ENCODE results near the gene PRSS22.
"Not testable (repeated sequence)": the region's sequence is repeated elsewhere in the genome, so short reads cannot be mapped to it uniquely, and the experiment has no call there.

PRSS22 gene, protein sequence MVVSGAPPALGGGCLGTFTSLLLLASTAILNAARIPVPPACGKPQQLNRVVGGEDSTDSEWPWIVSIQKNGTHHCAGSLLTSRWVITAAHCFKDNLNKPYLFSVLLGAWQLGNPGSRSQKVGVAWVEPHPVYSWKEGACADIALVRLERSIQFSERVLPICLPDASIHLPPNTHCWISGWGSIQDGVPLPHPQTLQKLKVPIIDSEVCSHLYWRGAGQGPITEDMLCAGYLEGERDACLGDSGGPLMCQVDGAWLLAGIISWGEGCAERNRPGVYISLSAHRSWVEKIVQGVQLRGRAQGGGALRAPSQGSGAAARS

DNA sequence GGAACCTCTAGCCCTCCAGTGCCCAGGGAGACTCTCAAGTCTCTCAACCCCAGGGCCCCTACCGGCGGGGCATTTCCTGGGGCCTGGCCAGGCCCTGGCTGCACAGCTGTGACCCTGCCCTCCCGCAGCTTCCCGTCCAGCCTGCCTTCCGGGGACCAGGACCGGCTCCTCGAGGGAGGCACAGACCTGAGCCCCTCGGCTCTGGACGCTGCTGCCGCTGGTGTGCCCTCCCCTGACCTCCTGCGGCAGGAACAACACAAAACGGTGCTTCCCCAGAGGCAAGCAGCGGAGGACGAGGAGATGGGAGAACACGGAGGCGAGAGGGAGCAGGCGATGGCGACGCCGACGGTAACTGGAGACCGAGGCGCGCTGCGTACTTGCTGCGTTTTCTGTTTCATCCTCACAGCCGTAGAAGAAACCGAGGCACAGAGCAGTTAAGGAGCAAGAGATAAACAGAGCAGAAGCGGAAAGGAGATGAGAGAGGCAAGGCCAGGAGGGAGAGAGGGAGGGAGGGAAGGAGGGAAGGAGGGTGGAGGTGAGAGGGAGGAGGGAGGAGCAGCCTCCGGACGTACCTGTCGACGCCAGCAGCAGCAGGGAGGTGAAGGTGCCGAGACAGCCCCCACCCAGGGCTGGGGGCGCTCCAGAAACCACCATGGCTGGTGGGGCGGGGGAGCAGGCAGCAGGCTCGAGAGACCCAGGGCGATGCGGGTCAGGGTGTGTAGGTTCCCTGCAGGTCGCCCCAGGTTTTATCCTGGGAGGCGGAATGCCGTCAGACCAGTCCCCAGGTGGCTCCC, at the start of gene PRSS22:
Gene PRSS22, minus strand, starts transcription at position 720 of the 794 bp plus-strand sequence. Its CDS starts 66 bp downstream, at position 654.
- no peak for DNase-seq

DNA sequence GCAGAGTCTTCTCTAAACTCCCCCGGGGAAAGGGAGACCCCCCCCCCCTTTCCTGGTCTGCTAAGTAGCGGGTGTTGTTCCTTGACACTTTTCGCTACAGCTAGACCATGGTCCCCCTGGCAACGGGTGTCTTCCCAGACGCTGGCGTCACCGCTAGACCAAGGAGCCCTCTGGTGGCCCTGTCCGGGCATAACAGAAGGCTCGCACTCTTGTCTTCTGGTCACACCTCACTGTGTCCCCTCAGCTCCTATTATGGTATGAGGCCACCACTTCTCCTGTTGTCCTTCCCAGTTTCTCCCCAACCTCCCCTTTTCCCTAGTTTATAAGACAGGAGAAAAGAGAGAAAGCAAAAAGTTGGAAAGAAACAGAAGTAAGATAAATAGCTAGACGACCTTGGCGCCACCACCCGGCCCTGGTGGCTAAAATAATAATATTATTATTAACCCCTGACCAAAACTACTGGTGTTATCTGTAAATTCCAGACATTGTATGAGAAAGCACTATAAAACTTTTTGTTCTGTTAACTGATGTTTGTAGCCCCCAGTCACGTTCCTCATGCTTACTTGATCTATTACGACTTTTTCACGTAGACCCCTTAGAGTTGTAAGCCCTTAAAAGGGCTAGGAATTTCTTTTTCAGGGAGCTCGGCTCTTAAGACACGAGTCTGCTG, 49.2 kb upstream of the PRSS22 start:
- DNase-seq, result not testable (repeated sequence)

DNA sequence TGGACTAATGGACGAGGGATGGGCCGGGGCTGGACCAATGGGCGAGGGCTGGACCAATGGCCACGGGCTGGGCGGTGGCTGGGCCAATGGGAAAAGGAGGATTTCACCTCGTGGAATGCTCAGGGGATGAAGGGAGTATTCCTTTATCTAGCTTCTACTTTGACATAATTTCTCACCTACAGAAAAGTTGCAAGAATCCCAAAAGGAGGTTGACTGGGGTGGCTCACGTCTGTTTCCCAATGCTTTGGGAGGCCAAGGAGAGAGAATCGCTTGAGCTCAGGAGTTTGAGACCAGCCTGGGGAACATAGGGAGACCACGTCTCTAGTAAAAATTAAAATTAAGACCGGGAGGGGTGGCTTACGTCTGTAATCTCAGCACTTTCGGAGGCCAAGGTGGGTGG, 48.0 kb upstream of the PRSS22 start:
- no peak for DNase-seq

DNA sequence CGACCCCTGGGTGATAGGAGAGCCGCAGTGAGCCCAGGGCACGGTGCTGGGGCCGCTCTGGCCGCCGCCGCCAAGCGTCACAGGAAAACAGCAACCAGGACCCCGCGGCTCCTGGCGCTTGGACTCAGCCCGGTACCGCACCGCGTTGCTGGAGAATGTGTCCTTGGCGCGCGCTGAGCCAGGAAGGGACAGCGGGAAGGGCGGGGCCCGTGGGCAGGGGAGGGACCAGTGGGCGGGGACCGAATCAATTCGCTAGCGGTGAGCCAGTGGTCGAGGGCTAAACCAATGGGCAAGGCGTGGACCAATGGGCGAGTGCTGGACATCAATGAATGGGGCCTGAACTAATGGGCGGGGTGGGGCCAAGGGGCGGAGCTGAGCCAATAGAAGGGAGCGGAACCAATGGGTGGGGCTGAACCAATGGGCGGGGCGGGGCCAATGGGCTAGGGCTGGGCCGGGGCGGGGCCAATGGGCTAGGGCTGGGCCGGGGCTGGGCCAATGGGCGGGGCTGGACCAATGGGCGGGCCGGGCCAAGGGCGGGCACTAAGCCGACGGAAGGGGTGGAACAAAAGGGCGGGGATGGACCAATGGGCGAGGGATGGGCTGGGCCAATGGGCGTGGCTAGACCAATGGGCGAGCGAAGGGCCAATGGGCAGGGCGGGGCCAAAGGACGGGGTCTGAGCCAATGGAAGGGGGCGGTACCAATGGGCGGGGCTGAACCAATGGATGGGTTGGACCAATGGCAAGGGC, 47.4 kb upstream of the PRSS22 start:
- DNase-seq, result peak; percentile 95

DNA sequence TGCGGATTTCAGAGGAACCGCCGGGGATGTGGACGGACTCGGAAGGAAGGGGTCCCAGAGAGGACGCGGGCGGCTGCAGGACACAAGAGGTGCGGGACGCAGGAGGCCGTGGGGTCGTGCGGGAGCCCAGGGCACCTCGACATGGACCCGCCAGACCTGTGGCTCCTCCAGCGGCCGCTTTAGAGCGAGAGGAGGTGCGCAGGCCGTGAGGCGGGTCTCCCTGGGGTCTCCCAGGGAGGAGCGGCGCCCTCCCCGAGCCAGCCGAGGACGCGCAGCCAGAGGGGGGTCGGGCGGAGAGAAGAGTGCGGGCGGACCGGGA, 46.9 kb upstream of the PRSS22 start:
- DNase-seq, result no peak

DNA sequence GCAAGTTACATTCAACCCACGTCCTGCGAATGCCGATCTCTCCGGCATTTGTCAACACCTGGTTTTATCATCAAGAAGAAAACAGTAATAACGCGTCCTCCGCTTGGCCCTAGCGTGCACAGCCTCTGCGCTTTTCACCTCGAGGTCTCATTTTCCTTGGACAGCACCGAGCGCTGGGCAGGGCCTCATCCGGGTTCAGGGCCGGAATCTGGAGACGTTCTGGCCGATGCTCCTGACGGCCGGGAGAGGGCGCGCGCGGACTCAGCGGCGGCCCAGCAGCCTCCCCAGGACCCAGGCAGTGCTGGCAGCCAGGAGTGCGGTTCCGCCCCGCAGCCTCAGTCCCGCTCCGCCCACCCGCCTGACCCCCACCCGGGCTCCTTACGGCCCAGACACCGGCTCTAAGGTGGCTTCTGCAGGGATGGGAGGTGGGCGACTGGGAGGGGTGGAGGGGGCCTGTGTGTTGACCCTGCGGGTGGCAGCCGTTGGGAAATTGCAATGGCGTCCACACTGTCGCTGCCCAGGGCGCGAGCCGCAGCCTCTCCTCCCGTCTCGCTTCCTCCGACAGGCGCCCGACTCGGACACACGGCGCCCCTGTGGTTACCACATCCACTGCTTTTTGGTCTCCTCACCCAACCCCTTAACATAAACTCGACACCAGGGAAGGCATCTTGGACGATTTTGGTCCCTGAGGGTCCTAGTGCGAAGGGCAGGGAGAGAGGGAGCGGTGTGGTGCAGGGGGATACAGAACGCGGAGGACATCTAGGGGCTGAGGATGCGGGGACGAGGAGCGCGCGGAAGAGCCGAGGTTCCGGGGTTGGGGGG, 46.3 kb upstream of the PRSS22 start:
- peak; percentile 89 for DNase-seq

DNA sequence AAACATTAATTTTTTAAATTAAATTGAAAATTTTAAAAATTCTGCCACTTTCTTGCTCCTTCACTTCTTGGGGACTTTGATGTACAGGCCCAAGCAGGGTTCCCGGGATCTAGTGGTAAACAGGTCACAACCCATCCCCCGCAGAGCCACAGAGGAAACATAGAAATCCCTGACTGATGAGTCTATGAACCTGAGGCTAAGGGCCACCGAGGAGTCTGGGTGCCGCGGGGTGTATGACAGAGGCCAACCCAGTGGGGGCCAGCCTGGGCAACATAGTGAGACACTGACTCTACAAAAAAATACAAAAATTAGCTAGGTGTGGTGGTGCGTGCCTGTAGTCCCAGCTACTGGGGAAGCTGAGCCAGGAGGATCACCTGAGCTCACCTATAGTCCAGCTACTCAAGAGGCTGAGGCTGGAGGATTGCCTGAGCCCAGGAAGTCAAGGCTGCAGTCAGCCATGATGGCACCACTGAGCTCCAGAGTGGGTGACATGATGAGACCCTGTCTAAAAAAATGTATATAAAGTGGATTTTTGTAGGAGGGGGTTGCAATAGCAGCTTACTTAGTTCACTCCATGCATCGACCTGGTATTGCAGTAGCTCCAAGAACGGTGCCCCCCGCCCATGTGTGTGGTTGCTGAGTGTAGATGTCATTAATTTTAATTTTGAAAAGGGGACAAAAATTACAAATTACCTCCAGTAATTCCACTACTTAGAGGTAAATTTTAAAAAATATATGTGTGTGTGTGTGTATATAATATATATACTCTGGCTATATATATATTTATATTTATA, 44.6 kb upstream of the PRSS22 start:
- DNase-seq, result no peak

DNA sequence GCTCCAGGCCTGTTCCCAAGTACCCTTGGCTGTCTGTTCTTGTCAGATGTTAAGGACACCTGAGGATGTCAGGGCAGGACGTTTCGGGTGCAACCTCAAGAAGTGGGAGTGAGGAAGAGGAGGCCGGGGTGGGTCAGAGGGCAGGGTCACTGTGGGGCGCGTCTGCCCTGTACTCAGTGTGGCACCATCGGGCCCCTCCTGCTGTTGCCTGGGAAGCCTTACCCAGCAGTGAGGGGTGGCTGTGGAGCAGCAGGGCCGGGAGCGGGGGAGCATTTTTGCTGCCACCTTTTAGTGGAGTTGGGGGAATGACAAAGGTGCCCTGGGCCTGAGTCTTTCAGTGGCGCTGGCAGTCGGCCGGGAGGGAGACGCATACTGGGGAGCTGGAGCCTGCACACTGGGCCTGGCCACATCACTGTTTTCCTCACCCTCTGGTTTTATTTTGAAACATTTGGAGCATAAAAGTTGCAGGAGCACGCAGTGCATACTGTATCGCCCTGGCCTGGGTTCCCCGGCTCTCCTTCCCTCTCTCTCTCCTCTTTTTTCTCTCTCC, 42.6 kb upstream of the PRSS22 start:
- DNase-seq, result no peak

DNA sequence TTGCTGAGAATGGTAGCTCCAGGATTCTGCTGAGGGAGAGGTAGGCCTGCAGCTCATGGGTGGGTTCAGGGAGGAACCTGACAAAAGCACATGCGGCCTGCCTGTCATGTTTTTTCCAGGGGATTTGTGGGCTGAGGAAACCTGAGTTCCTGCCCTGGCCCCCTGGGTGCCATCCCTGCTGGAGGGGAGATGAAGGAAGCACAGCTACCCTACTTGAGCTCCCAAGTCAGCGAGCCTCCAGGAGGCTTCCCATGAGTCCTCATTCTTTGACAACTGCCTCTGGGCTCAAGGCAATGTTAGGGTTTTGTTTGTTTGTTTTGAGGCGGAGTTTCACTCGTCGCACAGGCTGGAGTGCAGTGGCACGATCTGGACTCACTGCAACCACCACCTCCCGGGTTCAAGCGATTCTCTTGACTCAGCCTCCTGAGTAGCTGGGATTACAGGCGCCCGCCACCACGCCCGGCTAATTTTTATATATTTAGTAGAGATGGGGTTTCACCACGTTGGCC, 41.6 kb upstream of the PRSS22 start:
- DNase-seq, result no peak

DNA sequence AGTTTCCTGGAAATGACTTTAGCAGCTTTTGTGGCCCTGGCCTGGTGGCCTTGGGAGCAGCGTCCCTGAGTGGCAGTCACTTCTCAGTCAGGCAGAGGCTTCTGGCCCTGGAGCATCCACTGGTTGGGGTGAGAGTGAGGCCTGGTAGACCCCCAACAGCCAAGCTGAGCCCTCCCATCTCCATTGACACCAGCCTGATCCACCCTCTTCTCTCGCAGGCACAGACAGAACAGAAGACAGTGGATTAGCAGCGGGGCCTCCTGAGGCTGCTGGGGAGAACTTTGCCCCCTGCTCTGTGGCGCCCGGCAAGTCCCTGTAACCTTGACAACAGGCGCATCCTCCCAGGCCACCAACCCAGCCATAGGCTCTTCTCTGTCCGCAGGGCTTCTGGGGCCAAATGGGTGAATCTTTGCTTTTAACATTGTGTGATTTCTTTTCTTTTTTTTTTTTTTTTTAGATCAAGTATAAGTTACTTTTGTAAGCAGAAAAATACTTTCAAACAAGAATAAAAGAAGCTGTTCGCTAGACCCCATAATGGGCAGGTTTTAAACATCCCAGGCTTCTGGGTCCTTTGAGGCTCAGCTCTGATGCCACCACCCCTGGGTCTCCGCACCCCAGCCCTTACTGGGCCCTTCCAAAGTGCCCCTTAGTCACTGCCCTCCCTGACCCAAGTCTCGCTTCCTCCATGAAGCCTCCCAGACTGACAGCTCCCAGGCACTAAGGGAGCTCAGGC, 41.0 kb upstream of the PRSS22 start:
- DNase-seq, result no peak

DNA sequence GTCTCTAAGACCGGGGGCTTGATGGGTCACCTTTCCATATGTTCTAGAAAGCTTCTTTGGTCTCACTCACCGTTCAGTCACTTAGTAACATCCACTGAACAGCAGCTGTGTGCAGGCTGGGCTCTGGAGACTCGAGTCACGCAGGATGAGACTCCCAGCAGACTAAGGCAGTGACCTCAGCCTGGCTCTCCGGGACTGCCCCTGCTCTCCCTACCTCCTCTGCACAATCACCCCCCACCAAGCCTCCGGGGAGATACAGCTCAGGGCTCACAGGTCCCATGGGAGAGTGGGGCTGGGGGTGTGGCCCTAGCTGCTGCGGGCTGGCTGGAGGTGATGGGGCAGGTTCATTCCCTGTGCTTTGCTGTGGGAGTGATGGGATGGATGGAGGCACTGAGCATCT, 39.1 kb upstream of the PRSS22 start:
- no peak for DNase-seq

DNA sequence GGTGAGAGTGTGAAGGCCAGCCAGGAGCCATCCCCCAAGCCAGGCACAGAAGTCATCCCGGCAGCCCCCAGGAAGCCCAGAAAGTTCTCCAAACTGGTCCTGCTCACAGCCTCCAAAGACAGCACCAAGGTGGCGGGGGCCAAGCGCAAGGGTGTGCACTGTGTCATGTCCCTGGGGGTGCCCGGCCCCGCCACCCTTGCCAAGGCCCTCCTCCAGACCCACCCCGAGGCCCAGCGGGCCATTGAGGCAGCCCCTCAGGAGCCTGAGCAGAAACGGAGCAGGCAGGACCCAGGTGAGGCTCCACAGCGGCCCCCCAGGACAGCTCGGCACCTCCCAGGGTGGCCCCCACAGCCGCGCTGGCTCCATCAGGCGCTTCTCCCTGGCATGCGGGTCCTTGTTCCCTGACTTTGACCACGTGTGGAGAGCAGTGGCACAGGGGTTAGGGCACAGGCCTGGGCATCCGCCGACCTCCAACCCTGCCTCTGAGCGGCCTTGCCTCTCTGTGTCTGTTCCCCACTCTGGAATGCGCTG, 38.6 kb upstream of the PRSS22 start:
- DNase-seq, result no peak

DNA sequence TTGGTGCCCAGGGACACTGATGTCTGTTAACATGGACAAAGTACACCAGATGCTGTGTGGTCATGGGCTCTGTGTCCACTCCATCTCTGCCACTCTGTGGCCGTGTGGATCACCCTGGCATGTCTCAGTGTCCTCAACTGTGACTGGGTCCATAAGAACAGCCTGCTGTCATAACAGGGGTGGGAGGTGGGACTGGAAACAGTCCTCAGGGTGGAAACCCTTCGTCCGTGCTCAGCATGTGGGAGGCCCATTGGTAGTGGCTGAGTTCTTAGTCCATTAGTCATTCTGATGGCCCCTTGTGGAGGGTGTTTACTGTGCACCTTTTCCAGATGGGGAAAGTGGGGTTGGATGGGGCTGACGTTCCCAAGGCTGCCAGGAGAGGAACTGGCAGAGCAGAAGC, 37.8 kb upstream of the PRSS22 start:
- DNase-seq, result no peak

DNA sequence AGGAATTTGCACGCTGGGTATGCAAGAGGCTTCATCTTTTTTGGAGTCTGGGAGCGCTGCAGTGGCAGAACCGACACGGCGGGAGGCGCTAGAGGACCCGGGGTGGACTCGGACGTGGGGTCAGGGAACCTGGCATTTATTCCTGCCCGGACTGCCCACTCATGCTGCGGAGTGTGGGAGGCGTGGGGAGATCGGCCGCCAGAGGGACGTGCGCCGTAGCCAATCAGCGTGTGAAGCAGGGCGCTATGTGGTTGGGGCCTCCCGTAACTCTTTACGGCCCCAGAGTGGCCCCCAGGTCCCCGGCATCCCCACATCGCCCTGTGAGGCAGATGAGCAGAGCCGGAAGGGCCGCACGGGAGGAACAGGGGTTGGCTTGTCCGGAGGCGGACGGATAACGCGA, 36.3 kb upstream of the PRSS22 start:
- DNase-seq, result no peak

DNA sequence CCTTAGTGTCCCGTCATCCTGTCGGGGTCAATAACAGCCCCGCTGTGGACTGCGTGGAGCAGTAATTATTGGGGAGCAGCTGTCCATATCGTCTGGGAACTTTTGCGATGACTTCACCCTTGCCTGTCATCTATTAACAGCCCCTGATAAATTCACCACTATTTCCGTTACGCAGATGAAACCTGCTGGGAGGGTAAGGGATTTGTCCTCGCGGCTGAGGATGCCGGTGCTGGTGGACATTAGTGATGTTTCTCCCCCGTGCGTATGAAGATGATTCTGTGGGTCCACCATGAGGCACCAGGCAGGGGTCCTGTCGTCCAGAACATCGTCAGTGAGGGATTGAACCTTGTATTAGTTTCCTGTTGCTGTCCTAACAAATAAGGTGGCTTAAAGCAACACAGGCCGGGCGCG, 26.1 kb upstream of the PRSS22 start:
- no peak for DNase-seq

DNA sequence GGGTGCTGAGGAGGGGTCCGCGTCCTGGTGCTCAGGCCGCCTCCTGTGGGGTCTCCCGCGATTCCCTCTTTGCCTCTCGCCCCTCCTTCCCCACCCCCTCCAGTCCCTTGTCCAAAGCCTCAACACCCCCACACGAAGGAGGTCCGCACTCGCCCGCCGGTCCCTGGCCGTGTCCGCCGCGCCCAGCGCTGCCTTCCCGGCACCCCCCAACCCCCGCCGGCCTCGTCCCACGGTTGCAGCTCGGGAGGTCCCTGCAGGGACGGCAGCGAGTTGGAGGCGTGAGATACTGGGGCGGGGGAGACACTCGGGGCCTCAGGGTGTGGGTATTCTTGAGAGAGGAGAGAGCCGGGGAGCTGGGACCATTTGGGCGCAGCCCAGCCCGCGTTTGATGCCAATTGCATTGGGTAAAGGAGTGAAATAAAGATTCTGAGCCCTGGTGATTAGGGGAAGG, 25.5 kb upstream of the PRSS22 start:
- DNase-seq, result no peak

DNA sequence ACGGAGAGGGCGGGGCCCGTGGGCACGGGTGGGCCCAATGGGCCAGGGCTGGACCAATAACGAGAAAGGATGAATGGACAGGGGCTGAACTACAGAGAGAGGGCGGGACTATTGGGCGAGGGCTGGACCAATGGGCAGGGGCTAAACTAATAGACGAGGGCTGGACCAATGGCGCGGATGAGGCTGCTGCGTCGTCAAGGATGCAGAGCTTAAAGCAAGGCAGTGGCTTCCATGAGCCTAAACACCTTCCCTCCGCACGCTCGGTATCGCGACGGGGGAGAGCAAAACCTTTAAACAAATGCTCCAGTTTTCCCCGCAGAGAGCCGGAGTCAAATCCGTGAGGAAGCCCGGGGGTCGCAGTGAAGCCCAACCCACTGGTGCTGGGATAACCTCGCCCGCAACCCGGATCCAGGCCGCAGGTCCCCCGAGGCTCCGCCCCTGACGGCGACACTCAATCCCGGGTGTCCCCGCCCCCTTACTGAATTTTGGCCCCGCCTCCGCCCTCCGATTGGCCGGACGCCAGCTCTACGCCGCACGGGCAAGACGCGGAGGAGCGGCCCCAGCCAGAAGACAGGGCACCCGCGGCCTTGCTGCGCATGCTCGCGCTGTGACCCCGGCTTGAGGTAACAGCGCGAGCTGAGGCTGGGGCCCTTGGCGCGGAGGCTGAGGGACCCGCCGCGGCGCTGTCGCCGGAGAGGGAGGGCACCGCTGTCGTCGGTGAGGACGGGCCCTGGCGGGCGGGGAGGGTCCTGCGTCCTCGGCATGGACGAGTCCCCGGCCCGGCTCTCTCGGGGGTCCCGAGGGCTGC, 24.9 kb upstream of the PRSS22 start, which contains the start of gene FLYWCH2:
Gene FLYWCH2, plus strand, starts transcription at position 566 of the 808 bp plus-strand sequence. CDS start 13,235 bp downstream, outside the sequence.
- peak; percentile 98 for DNase-seq

DNA sequence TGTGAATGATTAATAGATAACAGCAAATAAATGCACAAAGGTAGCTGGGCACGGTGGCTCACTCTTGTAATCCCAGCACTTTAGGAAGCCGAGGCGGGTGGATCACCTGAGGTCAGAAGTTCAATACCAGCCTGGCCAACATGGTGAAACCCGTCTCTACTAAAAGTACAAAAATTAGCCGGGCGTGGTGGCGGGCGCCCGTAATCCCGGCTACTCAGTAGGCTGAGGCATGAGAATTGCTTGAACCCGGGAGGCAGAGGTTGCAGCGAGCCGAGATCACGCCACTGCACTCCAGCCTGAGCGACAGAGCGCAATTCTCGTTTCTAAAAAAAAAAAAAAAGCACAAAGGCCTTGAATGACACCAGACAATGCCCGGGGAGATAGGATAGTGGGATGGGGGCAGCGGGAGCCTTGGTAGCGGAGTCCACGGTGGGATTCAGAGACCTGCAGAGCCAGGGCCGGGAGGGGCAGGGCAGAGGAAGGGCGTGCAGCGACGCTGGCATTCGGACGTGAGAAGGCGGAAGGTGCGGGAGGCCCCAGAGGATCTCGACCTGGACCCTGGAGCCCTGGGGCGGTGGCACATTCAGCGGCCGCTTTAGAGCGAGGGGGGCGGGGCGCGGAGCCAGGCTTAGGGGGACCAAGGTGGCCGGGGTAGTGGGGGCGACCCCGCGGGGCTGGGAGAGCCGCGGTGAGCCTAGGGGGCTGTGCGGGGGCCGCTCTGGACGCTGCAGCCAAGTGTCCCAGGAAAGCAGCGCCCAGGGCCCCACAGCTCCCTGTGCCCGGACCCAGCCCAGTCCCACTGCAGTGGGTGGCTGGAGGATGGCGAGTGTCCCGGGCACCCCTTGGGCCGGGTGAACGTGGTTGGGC, 24.0 kb upstream of the PRSS22 start:
- DNase-seq, result no peak

All from left hindlimb (tissue), 1 donor.